T47D (cell line): ENCODE results near the gene GJB4.
"Not testable (repeated sequence)": the region's sequence is repeated elsewhere in the genome, so short reads cannot be mapped to it uniquely, and the experiment has no call there.

Experiments
- DNase-seq, 2 experiments: peaks; one replicate each; pipeline versions ENCODE4 v3.0.0 to v3.0.0-alpha.2; 2011 to 2012; ENCODE audit warnings: low read depth in 1 of 2, low spot score in 1 of 2
- JUND ChIP-seq: IDR thresholded peaks from 2 replicates; pipeline ENCODE4 v1.6.1; 2012; ENCODE audit warnings: low read depth
- in situ Hi-C: cut with HindIII; loops from 2 replicates; pipeline ENCODE4 v1.10.0; 2016; ENCODE audit warnings: low sequenced_read_pairs, low pct_unique_long_range_greater_than_20kb

GJB4 gene

GRCh38 chr1:34806396-34806795 lies 46.9 kb downstream of the GJB4 start:
- DNase-seq, result no peak
- in situ Hi-C loops, result no loop called here
- no peak for TF ChIP-seq JUND

- in situ Hi-C loops, result no loop called here
- DNase-seq, result no peak
- TF ChIP-seq JUND, result no peak
Measured at GRCh38 chr1:34808051-34808810, 48.7 kb downstream of the GJB4 start.

GRCh38 chr1:34810781-34811180 lies 51.2 kb downstream of the GJB4 start:
- DNase-seq, in situ Hi-C loops: not testable (repeated sequence)
